Vagina (tissue), 2 donors: ENCODE results near the gene WASL.

Source experiments
- CTCF ChIP-seq, 3 experiments: fragments of 450-650 bp in 2 of 3; fragments of 200-600 bp in 1 of 3; sonication (generic) in 1 of 3; IDR thresholded peaks; one replicate each; pipeline ENCODE4 v1.5.1; 2017 to 2019; ENCODE audit warnings: antibody characterized with exemption in 3 of 3, mild to moderate bottlenecking in 2 of 3, moderate library complexity in 2 of 3
- POLR2A ChIP-seq, 2 donors: fragments of 450-650 bp; IDR thresholded peaks; one replicate each; pipeline ENCODE4 v1.6.1; 2017; ENCODE audit warnings: antibody characterized with exemption in 2 of 2, mild to moderate bottlenecking in 2 of 2, moderate library complexity in 2 of 2

- no peak for TF ChIP-seq CTCF (IDR thresholded peaks at IDR 0.05)
- no peak for TF ChIP-seq POLR2A (IDR thresholded peaks at IDR 0.05)
Measured at GRCh38 chr7:123746931-123747488, 1.8 kb downstream of the WASL start.
